ENCODE measurements around the gene APC. TPM values are rescaled to one million over a fixed set of nuclear protein-coding genes. Genes with fewer than 3 reads are reported as not detected.

The APC gene
- total and polyA plus RNA-seq, 2 of the 8 experiments (the other 6 are each of a cell fraction or from before 2014, with no cell fraction given) = 6.8 to 41.9 TPM

DNA sequence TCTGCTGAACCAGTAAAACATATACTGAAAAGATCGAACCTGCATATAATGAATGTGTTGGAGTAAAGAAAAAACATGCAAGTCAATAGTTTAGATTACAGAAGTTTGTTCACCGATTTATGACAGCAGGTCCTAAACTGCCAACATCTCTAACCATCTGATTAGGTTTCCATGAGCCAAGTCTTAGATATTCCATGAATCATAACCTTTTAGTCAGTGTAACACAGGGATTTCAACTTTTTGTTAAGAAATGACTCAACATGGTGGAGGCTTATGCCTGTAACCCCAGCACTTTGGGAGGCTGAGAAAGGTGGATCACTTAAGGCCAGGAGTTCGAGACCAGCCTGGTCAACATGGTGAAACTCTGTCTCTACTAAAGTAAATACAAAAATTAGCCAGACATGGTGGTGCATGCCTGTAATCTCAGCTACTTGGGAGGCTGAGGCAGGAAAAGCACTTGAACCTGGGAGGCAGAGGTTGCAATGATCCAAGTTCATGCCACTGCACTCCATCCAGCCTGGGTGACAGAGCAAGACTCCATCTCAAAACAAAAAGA is 38.7 kb downstream of the APC start:
- H4K20me1 ChIP-seq (replicated peaks in 1 of 2; ENCODE audit: control insufficient read depth in 1 of 2, insufficient read depth in 2 of 2, low read length in 2 of 2) = peaks cover 0 to 2% of the 10 kb centered on the region in 2 experiments
- H3K4me3 ChIP-seq (ENCODE audit: extremely low read depth in 1 of 4, insufficient read depth in 2 of 4, low read depth in 3 of 4, low read length in 4 of 4) = no peak overlapping the region
- no peak overlapping the region for H3K56ac ChIP-seq (replicated peaks; ENCODE audit: insufficient read length, low read depth, low read length)
- H2AK5ac ChIP-seq (ENCODE audit: low read depth, low read length) = no peak overlapping the region
- H3K79me2 ChIP-seq (ENCODE audit: control insufficient read depth in 1 of 2, insufficient read depth in 2 of 2, low read length in 2 of 2) = no peaks in the 10 kb centered on the region
- no peak overlapping the region for H3K4ac ChIP-seq (replicated peaks; ENCODE audit: insufficient read length, low read depth, low read length)
- H3K4me2 ChIP-seq (ENCODE audit: insufficient read depth in 1 of 2, low read depth in 2 of 2, low read length in 2 of 2) = no peak overlapping the region
- no peak overlapping the region for H3K27ac ChIP-seq (ENCODE audit: low read depth, low read length)
- no peak overlapping the region for H4K91ac ChIP-seq (replicated peaks; ENCODE audit: insufficient read length, low read length)
- ChIA-PET CTCF (ENCODE audit: partially characterized antibody) (interaction anchor here (0.7 kb wide), 1 partner anchor 84 kb away, joined by 3 read pairs; no protein-coding TSS in a partner anchor), POLR2A (ENCODE audit: partially characterized antibody) (no interaction called here)
- TF ChIP-seq SIRT6 (IDR thresholded peaks at IDR 0.05; ENCODE audit: low read length) (no peak), POU5F1 (IDR thresholded peaks at IDR 0.05; ENCODE audit: low read depth, low read length) (no peak), JUN (IDR thresholded peaks at IDR 0.05; ENCODE audit: low read depth, low read length) (no peak), HDAC2 (IDR thresholded peaks at IDR 0.05; ENCODE audit: borderline replicate concordance in 1 of 2, low read depth in 2 of 2, low read length in 2 of 2) (no peak), TBP (IDR thresholded peaks at IDR 0.05; ENCODE audit: low read depth, low read length) (no peak), GABPA (IDR thresholded peaks at IDR 0.05; ENCODE audit: borderline replicate concordance, insufficient read depth, low read length) (no peak), CEBPB (IDR thresholded peaks at IDR 0.05; ENCODE audit: low read depth, low read length) (no peak), SUZ12 (IDR thresholded peaks at IDR 0.05; ENCODE audit: low read length) (no peak), MAFK (IDR thresholded peaks at IDR 0.05; ENCODE audit: low read depth, low read length) (no peak), RAD21 (IDR thresholded peaks at IDR 0.05 in 1 of 2, conservative IDR thresholded peaks at IDR 0.05 in 1 of 2; ENCODE audit: low read depth in 2 of 2, low read length in 2 of 2) (no peak), JUND (IDR thresholded peaks at IDR 0.05; ENCODE audit: low read length) (no peak)
- TF ChIP-seq, protein P1, sequence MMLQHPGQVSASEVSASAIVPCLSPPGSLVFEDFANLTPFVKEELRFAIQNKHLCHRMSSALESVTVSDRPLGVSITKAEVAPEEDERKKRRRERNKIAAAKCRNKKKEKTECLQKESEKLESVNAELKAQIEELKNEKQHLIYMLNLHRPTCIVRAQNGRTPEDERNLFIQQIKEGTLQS (IDR thresholded peaks at IDR 0.05; ENCODE audit: insufficient read depth, low read depth, low read length) = no peak
- H3K79me1 ChIP-seq (ENCODE audit: low read depth, low read length) = no peaks in the 10 kb centered on the region
- H4K8ac ChIP-seq (ENCODE audit: extremely low read depth, insufficient read depth, low read length) = no peak overlapping the region
- no peak overlapping the region for H2BK15ac ChIP-seq (ENCODE audit: low read length)
- H2BK20ac ChIP-seq (ENCODE audit: low read length) = no peak overlapping the region
- H3K18ac ChIP-seq (ENCODE audit: extremely low read depth, low read length) = no peak overlapping the region
- H3K9me3 ChIP-seq (ENCODE audit: insufficient read depth in 2 of 2, low read depth in 1 of 2, low read length in 1 of 2) = no peaks in the 10 kb centered on the region
- H3K36me3 ChIP-seq (ENCODE audit: control insufficient read depth in 2 of 4, insufficient read depth in 4 of 4, low read length in 3 of 4) = peaks cover 0 to 13% (median 1%) of the 10 kb centered on the region in 4 experiments; a peak in 4 of 8 replicates
- no peak overlapping the region for H4K5ac ChIP-seq (ENCODE audit: insufficient read length, low read depth, low read length)
- H3K9ac ChIP-seq (replicated peaks in 1 of 4; ENCODE audit: extremely low read depth in 1 of 4, low read depth in 3 of 4, low read length in 3 of 4) = no peak overlapping the region
- H3K4me1 ChIP-seq (replicated peaks in 1 of 4; ENCODE audit: control insufficient read depth in 3 of 4, insufficient read depth in 4 of 4, low read length in 3 of 4) = no peaks in the 10 kb centered on the region
- no peak overlapping the region for H3K14ac ChIP-seq (ENCODE audit: insufficient read length)
- DNase-seq (ENCODE audit: low read depth in 1 of 2, low spot score in 2 of 2) = no peak
- no peaks in the 10 kb centered on the region for H3K23me2 ChIP-seq (ENCODE audit: low read depth, low read length)
- no peak overlapping the region for H3K23ac ChIP-seq (ENCODE audit: insufficient read length)
- H2AFZ ChIP-seq (ENCODE audit: low read length) = no peak overlapping the region
- FAIRE-seq = no peak
- H2BK120ac ChIP-seq (replicated peaks; ENCODE audit: low read depth, low read length) = no peak overlapping the region
- no peak overlapping the region for H2BK12ac ChIP-seq (ENCODE audit: low read depth, low read length)
- H3K27me3 ChIP-seq (replicated peaks in 1 of 4; ENCODE audit: control insufficient read depth in 3 of 4, extremely low read depth in 1 of 4, insufficient read depth in 3 of 4, low read length in 3 of 4) = no peaks in the 10 kb centered on the region
- no peak overlapping the region for H2BK5ac ChIP-seq (ENCODE audit: low read depth, low read length)
- 100% methylated on average over 3 of the region's 3 CpGs; no CpG with 5 or more reads in 1 of the 2 experiments for WGBS, 2 experiments (ENCODE audit: extremely low coverage in 1 of 2, insufficient coverage in 1 of 2, insufficient read length in 1 of 2, insufficient replicate concordance in 2 of 2, low coverage in 1 of 2, low lambda C conversion rate in 2 of 2, missing lambda C conversion rate in 1 of 2)
